HG02973 (cell line): Measurements from ENCODE around the gene GLT8D2.

Source experiments
- ATAC-seq: cut with Tn5 transposase; IDR thresholded peaks from one replicate; pipeline ENCODE4 v1.9.1; 2021; ENCODE audit warnings: moderate library complexity; ENCODE audit not compliant: unreplicated experiment

GLT8D2 gene

GRCh38 chr12:103955811-103956508 is 94.0 kb downstream of the GLT8D2 start:
- ATAC-seq, result no peak

DNA sequence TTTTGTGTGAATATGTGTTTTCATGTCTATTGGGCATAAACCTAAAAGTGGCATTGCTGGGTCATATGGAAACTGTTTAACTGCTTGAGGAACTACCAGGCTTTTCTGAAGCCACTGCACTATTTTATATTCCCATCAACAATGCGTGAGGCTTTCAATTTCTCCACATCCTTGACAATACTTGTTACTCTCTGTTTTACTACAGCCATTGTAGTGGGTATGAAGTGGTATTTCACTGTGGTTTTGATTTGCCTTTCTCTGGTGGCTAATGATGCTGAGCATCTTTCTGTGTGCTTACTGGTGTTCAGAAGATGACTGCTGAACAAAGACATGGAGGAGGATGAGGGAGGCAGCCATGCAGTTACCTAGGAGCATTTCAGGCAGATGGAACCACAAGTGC is 97.5 kb downstream of the GLT8D2 start:
- no peak for ATAC-seq

DNA sequence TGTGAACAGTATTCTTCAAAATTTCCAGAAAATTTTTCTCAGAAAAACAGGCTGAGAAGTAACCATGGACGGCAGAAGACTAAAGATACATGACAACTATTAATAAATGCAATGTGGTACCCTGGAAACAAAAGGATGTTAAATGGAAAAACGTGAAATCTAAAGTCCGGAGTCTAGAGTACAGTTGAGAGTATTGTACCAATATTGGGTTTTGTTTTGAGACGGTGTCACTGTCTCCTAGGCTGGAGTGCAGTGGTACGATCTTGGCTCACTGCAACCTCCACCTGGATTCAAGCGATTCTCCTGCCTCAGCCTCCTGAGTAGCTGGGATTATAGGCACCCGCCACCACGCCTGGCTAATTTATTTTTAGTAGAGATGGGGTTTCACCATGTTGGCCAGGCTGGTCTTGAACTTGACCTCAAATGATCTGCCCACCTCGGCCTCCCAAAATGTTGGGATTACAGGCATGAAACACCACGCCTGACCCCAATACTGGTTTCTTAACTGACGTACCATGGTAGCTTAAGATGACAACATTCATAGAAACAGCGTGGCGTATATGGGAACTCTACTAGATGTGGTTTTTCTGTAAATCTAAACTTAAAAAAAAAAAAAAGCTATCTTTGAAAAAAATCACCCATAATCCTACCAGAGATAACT is 101.1 kb downstream of the GLT8D2 start:
- ATAC-seq, result no peak

DNA sequence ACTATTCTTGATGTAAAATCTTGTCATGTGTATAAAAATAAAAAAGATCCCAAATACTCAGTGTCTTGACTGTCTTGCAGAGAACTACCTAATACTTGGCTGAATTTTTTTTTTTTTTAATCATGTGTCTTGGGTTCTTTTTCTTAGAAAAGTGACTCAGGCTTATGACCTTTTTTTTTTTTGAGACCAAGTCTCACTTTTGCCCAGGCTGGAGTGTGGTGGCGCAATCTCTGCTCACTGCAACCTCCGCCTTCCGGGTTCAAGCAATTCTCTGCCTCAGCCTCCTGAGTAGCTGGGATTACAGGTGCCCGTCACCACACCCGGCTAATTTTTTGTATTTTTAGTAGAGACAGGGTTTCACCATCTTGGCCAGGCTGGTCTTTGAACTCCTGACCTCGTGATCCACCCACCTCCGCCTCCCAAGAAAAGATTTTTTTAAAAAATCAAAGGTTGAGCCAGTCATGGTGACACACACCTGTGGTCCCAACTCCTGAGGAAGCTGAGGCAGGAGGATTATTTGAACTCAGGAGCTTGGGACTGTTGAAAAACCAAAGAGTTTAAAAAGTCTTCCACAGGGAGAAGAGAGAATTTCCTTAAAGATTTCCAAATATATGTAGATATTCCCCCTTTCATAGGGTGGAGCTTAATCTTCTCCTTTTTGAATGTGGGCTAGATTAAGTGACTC is 102.0 kb downstream of the GLT8D2 start:
- ATAC-seq, result no peak

- ATAC-seq, result no peak
Measured at GRCh38 chr12:103944964-103945363, 105.0 kb downstream of the GLT8D2 start.
